Spleen (tissue), 11 donors: Measurements from ENCODE around the gene CSNK1G2. TPM values are rescaled to one million over a fixed set of nuclear protein-coding genes. Genes with fewer than 3 reads are reported as not detected.

Source experiments
- DNase-seq: peaks from one replicate; pipeline ENCODE4 v3.0.0-alpha.2; 2020
- H3K27ac ChIP-seq, 8 donors: fragments of 200-600 bp; sonication (generic) in 7 of 8; 1 replicate in 4 of 8; 2 replicates in 4 of 8; pipeline versions ENCODE4 v1.5.0 to v1.8.0; 2016 to 2021; ENCODE audit warnings: inconsistent platforms in 4 of 8, mild to moderate bottlenecking in 4 of 8, moderate library complexity in 1 of 8
- H3K27me3 ChIP-seq, 7 donors: fragments of 200-600 bp; sonication (generic) in 6 of 7; replicated peaks in 1 of 7; 1 replicate in 4 of 7; 2 replicates in 3 of 7; pipeline versions ENCODE4 v1.5.0 to v1.8.0; 2016 to 2021; ENCODE audit warnings: inconsistent platforms in 3 of 7, mild to moderate bottlenecking in 1 of 7
- H3K36me3 ChIP-seq, 6 donors: fragments of 200-600 bp; sonication (generic) in 5 of 6; 1 replicate in 4 of 6; 2 replicates in 2 of 6; pipeline versions ENCODE4 v1.5.0 to v1.8.0; 2016 to 2021; ENCODE audit warnings: inconsistent platforms in 2 of 6
- H3K4me1 ChIP-seq, 6 donors: fragments of 200-600 bp; sonication (generic) in 5 of 6; 1 replicate in 3 of 6; 2 replicates in 3 of 6; pipeline versions ENCODE4 v1.5.0 to v1.8.0; 2016 to 2021; ENCODE audit warnings: inconsistent platforms in 3 of 6
- H3K4me3 ChIP-seq, 8 donors: fragments of 200-600 bp; sonication (generic) in 7 of 8; 1 replicate in 4 of 8; 2 replicates in 4 of 8; pipeline versions ENCODE4 v1.5.0 to v1.8.0; 2016 to 2021; ENCODE audit warnings: inconsistent platforms in 4 of 8, mild to moderate bottlenecking in 4 of 8, moderate library complexity in 2 of 8
- H3K9me3 ChIP-seq, 8 donors: fragments of 200-600 bp; sonication (generic) in 7 of 8; 1 replicate in 4 of 8; 2 replicates in 4 of 8; pipeline versions ENCODE4 v1.5.0 to v1.8.0; 2016 to 2021; ENCODE audit warnings: inconsistent platforms in 4 of 8
- CTCF ChIP-seq, 11 experiments: fragments of 200-600 bp in 7 of 11; fragments of 450-650 bp in 4 of 11; sonication (generic) in 4 of 11; IDR thresholded peaks in 8 of 11; conservative IDR thresholded peaks in 3 of 11; 1 replicate in 7 of 11; 2 replicates in 4 of 11; pipeline versions ENCODE4 v1.4.0 to v1.8.0; 2016 to 2021; ENCODE audit warnings: antibody characterized with exemption in 11 of 11, inconsistent platforms in 4 of 11, mild to moderate bottlenecking in 1 of 11
- POLR2A ChIP-seq, 3 donors: fragments of 450-650 bp; IDR thresholded peaks; one replicate each; pipeline ENCODE4 v1.5.1; 2017; ENCODE audit warnings: antibody characterized with exemption in 3 of 3, mild to moderate bottlenecking in 1 of 3
- POLR2AphosphoS5 ChIP-seq, 3 donors: sonication (generic); formaldehyde crosslinking; IDR thresholded peaks; one replicate each; pipeline ENCODE4 v1.5.1; 2017; ENCODE audit warnings: antibody characterized with exemption in 3 of 3
- WGBS, 5 donors: extraction: QIAGEN DNeasy Blood & Tissue Kit in 3 of 5; methylation state at CpG; one replicate each; pipeline versions ENCODE4 v1.1.5 to v1.1.7; 2013 to 2018; 5-methylcytosine and 5-hydroxymethylcytosine counted together
- intact Hi-C: fragments of 100-400 bp; cut with DNase I; formaldehyde crosslinking; loops from one replicate; pipeline ENCODE4 v1.15.0; 2023; ENCODE audit warnings: low total_unique reads
- polyA plus RNA-seq, 3 donors: library from polyadenylated mRNA; stranded (reverse); fragments of 200-250 nt; gene quantifications; one replicate each; pipeline ENCODE4 v1.2.1, GENCODE V29; 2013
- total RNA-seq, 7 donors: library from RNA; depleted of rRNA in 3 of 7; stranded (reverse); fragments of >200 nt in 3 of 7; fragmentation: NEBNext Ultra II Directional in 4 of 7; extraction: Animal tissue kit (Norgen Biotek cat#: 25700) in 4 of 7; gene quantifications; one replicate each; pipeline versions ENCODE4 v1.1.0 to v1.2.1, GENCODE V29; 2016 to 2021
- donor health status: healthy with polysubstance abuse.
- donor health status: DM: no; HTN: no; CAD: no; lungs with moderate emphysema.
- donor health status: DM: no; HTN: no; CAD: no.
- donor health status: Bipolar disorder and iron deficiency.
- donor health status: healthy.
- donor health status: DM: no; HTN: no; CAD: no.
- donor health status: DM: yes; HTN: yes; CAD: no.

Gene CSNK1G2
- total and polyA plus RNA-seq, 10 donors, result 52.5 to 120 (median 93.8) TPM

DNA sequence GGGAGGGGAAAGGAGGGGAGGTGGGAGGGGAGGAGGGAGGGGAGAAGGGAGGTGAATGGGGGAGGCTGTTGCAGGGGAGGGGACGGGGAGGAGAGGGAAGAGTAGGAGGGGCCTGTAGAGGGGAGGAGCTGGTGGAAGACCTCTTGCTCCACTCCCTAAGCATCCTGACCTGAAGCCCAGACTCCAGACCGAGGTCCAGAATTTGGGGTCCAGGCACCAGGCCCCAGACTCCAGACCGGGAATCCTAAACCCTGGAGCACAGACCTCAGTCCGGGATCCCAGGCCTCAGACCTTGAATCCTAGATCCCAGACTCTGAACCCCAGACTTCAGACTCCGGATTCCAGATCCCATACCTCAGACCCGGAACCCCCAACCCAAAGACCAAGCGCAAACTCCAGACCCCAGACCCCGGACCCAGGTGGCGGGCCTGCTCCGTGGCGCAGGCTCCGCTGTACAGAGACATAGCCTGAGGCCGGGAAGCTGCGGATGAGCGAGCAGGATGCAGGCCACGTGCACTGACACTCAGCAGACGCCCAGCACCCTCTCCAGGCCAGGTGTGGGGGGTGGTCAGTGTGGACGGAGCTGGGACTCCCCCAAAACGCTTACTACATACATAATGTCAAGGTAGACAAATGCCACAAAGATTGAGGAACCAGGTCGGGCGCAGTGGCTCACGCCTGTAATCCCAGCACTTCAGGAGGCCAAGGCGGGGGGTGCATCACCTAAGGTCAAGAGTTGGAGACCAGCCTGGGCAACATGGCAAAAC lies 75.3 kb downstream of the CSNK1G2 start:
- Histone ChIP-seq H3K4me3 (peak overlapping the region in 5 of 8 donors; percentile 23 to 83 (median 59)), H3K27me3 (no peaks in the 10 kb centered on the region), H3K9me3 (no peaks in the 10 kb centered on the region), H3K4me1 (peaks cover 5 to 58% (median 28%) of the 10 kb centered on the region in 6 donors), H3K27ac (peak overlapping the region; percentile 27 to 87 (median 74)), H3K36me3 (peaks cover 0 to 16% (median 0%) of the 10 kb centered on the region in 6 donors)
- DNase-seq, result no peak
- 53 to 73% (median 60%) methylated on average over 18 to 23 of the region's 23 CpGs for WGBS, 5 donors
- TF ChIP-seq POLR2A (IDR thresholded peaks at IDR 0.05) (no peak), CTCF (IDR thresholded peaks at IDR 0.05 in 8 of 11, conservative IDR thresholded peaks at IDR 0.05 in 3 of 11) (no peak), POLR2AphosphoS5 (IDR thresholded peaks at IDR 0.05) (no peak)
- intact Hi-C loops, result loop anchor here (5.0 kb wide), 1 partner anchor 51 kb away; no protein-coding TSS in a partner anchor

GRCh38 chr19:2018752-2019151 lies 77.8 kb downstream of the CSNK1G2 start:
- DNase-seq, result no peak
- H3K4me3 ChIP-seq, result no peak overlapping the region
- no peaks in the 10 kb centered on the region for H3K9me3 ChIP-seq
- TF ChIP-seq CTCF (IDR thresholded peaks at IDR 0.05 in 8 of 11, conservative IDR thresholded peaks at IDR 0.05 in 3 of 11), result no peak
- no peak for TF ChIP-seq POLR2AphosphoS5 (IDR thresholded peaks at IDR 0.05)
- no peak for TF ChIP-seq POLR2A (IDR thresholded peaks at IDR 0.05)
- H3K27ac ChIP-seq, result no peak overlapping the region
- intact Hi-C loops, result loop anchor here (5.0 kb wide), 1 partner anchor 49 kb away; no protein-coding TSS in a partner anchor
- 88 to 96% (median 92%) methylated on average over 13 of the region's 13 CpGs for WGBS, 5 donors
- H3K4me1 ChIP-seq, result peaks cover 5 to 39% (median 27%) of the 10 kb centered on the region in 6 donors
- H3K27me3 ChIP-seq, result no peaks in the 10 kb centered on the region
- peaks cover 0 to under 1% (median 0%) of the 10 kb centered on the region in 6 donors for H3K36me3 ChIP-seq

GRCh38 chr19:2021453-2022140 lies 80.6 kb downstream of the CSNK1G2 start:
- H3K27me3 ChIP-seq, result no peaks in the 10 kb centered on the region
- H3K9me3 ChIP-seq, result peaks cover 0 to 6% (median 0%) of the 10 kb centered on the region in 8 donors
- intact Hi-C loops, result no loop called here
- peaks cover 5 to 26% (median 15%) of the 10 kb centered on the region in 6 donors for H3K4me1 ChIP-seq
- H3K4me3 ChIP-seq, result no peak overlapping the region
- DNase-seq, result no peak
- 77 to 94% (median 80%) methylated on average over 3 to 4 of the region's 4 CpGs for WGBS, 5 donors
- no peak overlapping the region for H3K27ac ChIP-seq
- H3K36me3 ChIP-seq, result no peaks in the 10 kb centered on the region
- TF ChIP-seq POLR2AphosphoS5 (IDR thresholded peaks at IDR 0.05) (no peak), CTCF (IDR thresholded peaks at IDR 0.05 in 8 of 11, conservative IDR thresholded peaks at IDR 0.05 in 3 of 11) (no peak), POLR2A (IDR thresholded peaks at IDR 0.05) (no peak)

DNA sequence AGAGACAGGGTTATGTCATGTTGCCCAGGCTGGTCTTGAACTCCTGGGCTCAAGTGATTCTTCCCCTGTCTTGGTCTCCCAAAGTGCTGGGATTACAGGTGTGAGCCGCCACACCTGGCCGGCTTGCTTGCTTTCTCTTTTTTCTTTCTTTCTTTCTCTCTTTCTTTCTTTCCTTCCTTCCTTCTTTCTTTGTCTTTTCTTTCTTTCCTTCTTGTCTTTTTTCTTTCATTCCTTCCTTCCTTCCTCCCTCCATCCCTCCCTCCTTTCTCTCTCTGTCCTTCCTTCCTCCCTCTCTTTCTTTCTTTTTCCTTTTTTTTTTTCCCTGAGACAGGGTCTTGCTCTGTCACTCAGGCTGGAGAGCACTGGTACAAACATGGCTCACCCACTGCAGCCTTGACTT lies 81.3 kb downstream of the CSNK1G2 start:
- no peak for DNase-seq
- Histone ChIP-seq H3K27me3 (no peaks in the 10 kb centered on the region), H3K9me3 (peaks cover 0 to 6% (median 0%) of the 10 kb centered on the region in 8 donors), H3K4me1 (peaks cover 5 to 26% (median 13%) of the 10 kb centered on the region in 6 donors), H3K36me3 (no peaks in the 10 kb centered on the region), H3K27ac (no peak overlapping the region), H3K4me3 (no peak overlapping the region)
- 94 to 100% (median 98%) methylated on average over 2 of the region's 2 CpGs for WGBS, 5 donors
- TF ChIP-seq POLR2AphosphoS5 (IDR thresholded peaks at IDR 0.05), result no peak
- no peak for TF ChIP-seq CTCF (IDR thresholded peaks at IDR 0.05 in 8 of 11, conservative IDR thresholded peaks at IDR 0.05 in 3 of 11)
- no peak for TF ChIP-seq POLR2A (IDR thresholded peaks at IDR 0.05)
- intact Hi-C loops, result no loop called here
